GM10248 (cell line): Measurements from ENCODE around the gene PTPN21.

ENCODE experiments used
- CTCF ChIA-PET: fragments of 300-600 bp; sonication (Branson Sonifier 250); formaldehyde crosslinking; extraction: SDS; loops from one replicate; lab custom pipeline; 2021; ENCODE audit warnings: antibody characterized with exemption; lab: Yijun Ruan, JAX
- POLR2A ChIA-PET: fragments of 350-650 bp; sonication (Branson Sonifier 250); formaldehyde crosslinking; extraction: SDS; loops from one replicate; lab custom pipeline; 2020; ENCODE audit warnings: antibody characterized with exemption; lab: Yijun Ruan, JAX
- DNase-seq: peaks from one replicate; pipeline ENCODE4 v3.0.0; 2012; ENCODE audit errors: extremely low spot score
- CTCF ChIP-seq: IDR thresholded peaks from 2 replicates; pipeline ENCODE4 v1.5.1; 2012; ENCODE audit warnings: mild to moderate bottlenecking, low read depth; ENCODE audit errors: extremely low read depth, missing control alignments, control extremely low read depth

Gene PTPN21

DNA sequence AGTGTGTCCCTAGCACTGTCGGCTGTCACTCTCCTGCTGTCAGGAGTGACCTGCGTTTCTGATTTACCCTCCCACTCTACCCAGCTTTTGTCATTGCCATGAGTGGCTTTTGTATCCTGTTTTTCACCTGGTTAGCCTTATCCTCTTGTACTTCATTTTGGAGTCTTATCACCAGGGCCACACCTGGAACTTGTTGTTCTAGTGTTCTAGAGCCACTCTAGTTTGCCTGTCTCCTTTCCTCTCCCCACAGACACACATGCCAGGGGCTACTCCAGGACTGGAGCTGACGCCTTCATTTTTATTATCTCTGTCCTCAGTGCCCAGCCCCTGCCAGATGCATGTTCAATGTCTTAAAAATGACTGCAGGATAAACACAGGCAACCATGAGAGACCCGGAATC is 42.2 kb upstream of the PTPN21 start:
- no peak for DNase-seq
- POLR2A ChIA-PET = no interaction called here
- no peak for TF ChIP-seq CTCF
- CTCF ChIA-PET = interaction anchor here (1.1 to 3.3 kb wide), 5 partner anchors 12 to 70 kb away, joined by 3 to 13 read pairs (median 4); no protein-coding TSS in a partner anchor

DNA sequence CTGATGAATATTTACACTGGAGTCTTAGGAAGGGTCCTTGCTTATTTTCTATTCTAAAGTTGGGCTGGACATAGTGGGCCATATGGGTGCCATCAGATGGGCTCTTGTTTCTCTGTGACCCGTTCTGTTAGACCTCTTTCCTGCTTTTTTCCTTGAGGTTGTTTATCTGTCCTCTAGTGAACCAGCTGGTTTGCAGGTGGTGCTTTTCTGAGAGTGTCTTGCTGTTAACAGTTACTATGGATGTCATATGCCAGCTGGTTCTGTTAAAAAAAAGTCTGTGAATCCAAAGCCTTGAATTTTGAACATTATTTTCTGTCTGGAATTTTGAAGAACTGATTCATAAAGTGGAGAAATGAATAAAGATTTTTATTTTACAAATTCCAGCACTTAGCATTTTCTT is 37.2 kb upstream of the PTPN21 start:
- ChIA-PET CTCF (interaction anchor here (1.0 kb wide), 1 partner anchor 24 kb away, joined by 3 read pairs; no protein-coding TSS in a partner anchor), POLR2A (no interaction called here)

DNA sequence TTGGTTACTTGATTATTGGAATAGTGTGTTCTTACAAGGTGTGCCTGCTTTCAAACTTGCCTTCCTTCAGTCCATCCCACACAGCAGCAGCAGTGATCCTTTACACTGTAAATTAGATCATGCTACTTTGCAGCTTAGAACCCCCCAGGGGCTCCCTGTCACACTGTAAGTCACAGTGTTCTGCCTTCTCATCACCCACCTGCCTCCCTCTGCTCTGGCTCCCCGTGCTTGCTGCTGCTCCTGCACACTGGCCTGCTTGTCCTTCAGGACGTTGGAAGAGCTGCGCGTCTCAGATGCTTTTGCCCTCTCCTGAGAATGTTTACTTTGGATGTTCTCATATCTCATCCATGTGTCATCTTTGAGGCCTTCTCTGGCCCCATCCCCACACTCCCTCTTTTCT is 35.4 kb upstream of the PTPN21 start:
- ChIA-PET POLR2A (no interaction called here), CTCF (interaction anchor here (1.1 to 1.4 kb wide), 2 partner anchors 8 to 200 kb away, joined by 3 read pairs; no protein-coding TSS in a partner anchor)
- no peak for DNase-seq
- no peak for TF ChIP-seq CTCF

More for the DNA sequence above, 37.2 kb upstream of the PTPN21 start:
- no peak for DNase-seq
- TF ChIP-seq CTCF = no peak

- no peak for DNase-seq
- CTCF ChIA-PET = interaction anchor here (1.2 kb wide), 1 partner anchor 23 kb away, joined by 4 read pairs; no protein-coding TSS in a partner anchor
- TF ChIP-seq CTCF = no peak
- POLR2A ChIA-PET = no interaction called here
Measured at GRCh38 chr14:88588081-88588480, 33.3 kb upstream of the PTPN21 start.

- ChIA-PET CTCF (interaction anchor here (1.7 to 2.4 kb wide), 2 partner anchors 10 to 13 kb away, joined by 4 to 6 read pairs; no protein-coding TSS in a partner anchor), POLR2A (interaction anchor here (0.7 kb wide), 1 partner anchor 9 kb away, joined by 3 read pairs; no protein-coding TSS in a partner anchor)
- no peak for DNase-seq
- no peak for TF ChIP-seq CTCF
Measured at GRCh38 chr14:88584451-88584850, 29.6 kb upstream of the PTPN21 start.

DNA sequence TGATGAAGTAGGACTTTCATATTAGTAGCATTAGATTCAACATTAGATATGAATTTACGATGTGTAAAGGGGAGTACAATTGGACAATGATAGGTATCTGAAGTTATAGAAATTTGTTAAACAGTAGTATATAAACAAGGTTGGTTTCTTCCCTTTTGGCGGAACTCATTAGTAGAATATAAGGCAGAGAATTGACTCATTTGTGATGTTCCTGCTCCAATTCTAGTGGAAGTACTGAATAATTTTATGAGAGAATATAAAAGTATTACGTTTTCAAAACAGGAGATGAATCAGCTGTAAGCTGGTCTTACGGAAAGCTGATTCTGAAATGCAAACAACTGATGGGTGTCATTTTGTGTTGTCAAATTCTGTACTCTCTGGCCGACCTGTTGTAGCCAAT is 21.4 kb upstream of the PTPN21 start:
- POLR2A ChIA-PET = no interaction called here
- TF ChIP-seq CTCF = no peak
- DNase-seq = no peak
- CTCF ChIA-PET = interaction anchor here (1.0 kb wide), 1 partner anchor 22 kb away, joined by 3 read pairs; no protein-coding TSS in a partner anchor
